PC-9 (cell line): ENCODE results near the gene RIPOR2.

ENCODE experiments used
- EZH2 ChIP-seq: fragments of 200-600 bp; sonication (generic); IDR thresholded peaks from 2 replicates; pipeline ENCODE4 v1.8.0; 2017; ENCODE audit warnings: antibody characterized with exemption, low read depth
- TF ChIP-seq, protein P1 (sequence below): fragments of 200-600 bp; sonication (generic); conservative IDR thresholded peaks from 2 replicates; pipeline ENCODE4 v1.6.1; 2017; ENCODE audit warnings: mixed run types, antibody characterized with exemption, mild to moderate bottlenecking, moderate library complexity

DNA sequence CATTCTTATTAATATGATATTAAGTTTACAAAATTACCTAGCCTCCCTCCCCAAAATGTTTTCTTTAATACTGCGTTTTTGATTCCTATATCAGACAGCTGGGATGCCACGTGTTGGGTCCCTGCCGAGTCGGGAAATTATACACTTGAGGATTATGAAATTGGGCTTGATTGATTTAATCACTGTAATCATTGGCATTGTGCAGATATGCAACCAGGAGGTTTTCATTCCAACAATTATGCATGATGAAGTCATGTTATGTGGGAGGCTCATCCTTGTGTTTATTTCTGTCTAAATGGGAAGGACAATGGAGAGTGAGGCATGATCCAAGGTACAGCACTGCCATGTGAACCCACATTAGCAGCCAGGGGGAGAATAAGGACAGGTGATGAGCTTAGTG lies 30.6 kb upstream of the RIPOR2 start:
- TF ChIP-seq, protein P1, sequence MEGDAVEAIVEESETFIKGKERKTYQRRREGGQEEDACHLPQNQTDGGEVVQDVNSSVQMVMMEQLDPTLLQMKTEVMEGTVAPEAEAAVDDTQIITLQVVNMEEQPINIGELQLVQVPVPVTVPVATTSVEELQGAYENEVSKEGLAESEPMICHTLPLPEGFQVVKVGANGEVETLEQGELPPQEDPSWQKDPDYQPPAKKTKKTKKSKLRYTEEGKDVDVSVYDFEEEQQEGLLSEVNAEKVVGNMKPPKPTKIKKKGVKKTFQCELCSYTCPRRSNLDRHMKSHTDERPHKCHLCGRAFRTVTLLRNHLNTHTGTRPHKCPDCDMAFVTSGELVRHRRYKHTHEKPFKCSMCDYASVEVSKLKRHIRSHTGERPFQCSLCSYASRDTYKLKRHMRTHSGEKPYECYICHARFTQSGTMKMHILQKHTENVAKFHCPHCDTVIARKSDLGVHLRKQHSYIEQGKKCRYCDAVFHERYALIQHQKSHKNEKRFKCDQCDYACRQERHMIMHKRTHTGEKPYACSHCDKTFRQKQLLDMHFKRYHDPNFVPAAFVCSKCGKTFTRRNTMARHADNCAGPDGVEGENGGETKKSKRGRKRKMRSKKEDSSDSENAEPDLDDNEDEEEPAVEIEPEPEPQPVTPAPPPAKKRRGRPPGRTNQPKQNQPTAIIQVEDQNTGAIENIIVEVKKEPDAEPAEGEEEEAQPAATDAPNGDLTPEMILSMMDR = no peak
- no peak for TF ChIP-seq EZH2
